ENCODE results near the gene ATG14.
"Not testable (repeated sequence)": the region's sequence is repeated elsewhere in the genome, so short reads cannot be mapped to it uniquely, and the experiment has no call there.

ATG14 gene

DNA sequence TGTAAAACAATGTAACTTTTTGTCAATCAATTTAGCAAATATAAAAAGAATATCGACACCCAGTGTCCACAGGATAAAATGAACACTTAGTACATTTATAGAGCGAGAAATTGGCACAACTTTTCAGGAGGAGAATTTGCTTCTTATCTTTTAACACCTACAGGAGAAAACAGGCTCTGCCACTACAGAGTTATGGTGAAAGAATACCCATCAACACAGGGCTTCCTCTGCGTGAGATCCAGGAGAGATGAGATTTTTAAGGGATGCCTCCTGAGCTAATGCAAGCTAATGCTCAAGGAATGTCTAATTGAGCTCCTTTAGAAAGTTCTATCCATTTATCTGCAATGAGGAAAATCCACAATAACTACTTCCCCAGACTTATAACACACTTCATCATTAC, 21.0 kb upstream of the ATG14 start:
- no peak for DNase-seq

DNA sequence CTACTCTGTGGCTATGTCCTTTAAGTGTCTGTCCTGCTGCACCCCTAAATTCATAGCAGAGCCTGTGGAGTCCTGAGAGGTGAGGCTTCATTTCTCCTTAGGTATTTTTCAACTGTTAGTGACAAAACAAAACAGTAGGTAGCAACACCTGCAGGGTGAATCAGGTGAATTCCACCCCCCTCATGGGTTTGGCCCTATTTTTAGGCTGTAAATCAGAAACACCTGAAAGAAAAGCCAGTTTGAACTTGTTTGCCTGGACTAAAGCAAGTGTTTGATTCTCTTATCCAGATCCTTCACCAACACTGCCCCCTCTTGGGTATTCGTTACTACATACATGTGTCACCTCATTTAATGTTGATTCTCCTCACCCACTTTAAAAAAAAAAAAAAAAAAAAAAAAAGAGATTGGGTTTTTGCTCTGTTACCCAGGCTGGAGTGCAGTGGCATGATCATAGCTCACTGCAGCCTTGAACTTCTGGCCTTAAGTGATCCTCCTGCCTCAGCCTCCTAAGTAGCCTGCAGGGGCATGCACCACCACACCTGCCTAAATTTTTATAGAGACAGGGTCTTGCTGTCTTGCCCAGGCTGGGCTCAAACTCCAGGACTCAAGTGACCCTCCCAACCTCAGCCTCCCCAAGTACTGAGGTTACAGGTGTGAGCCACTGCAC, 18.5 kb upstream of the ATG14 start:
- DNase-seq: peak; percentile 92

DNA sequence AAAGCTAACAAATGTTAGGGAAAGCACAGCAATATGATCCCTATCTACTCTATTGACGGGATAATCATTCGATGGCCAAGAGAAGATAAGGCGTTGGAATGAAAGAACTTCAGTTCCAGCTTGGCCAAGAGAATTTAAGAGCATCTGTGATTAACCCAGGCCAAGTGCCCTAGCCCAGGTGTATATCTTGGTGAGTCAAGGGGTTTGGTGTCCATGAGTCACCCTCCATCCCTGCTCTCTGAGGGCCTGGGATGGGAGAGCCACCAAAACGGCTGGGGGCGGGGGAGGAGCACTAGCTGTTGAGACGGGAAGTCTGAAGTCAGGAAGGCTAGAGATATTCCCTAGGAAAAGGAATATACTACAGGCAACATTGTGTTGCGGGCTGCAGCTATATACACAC, 15.8 kb upstream of the ATG14 start:
- no peak for DNase-seq

DNA sequence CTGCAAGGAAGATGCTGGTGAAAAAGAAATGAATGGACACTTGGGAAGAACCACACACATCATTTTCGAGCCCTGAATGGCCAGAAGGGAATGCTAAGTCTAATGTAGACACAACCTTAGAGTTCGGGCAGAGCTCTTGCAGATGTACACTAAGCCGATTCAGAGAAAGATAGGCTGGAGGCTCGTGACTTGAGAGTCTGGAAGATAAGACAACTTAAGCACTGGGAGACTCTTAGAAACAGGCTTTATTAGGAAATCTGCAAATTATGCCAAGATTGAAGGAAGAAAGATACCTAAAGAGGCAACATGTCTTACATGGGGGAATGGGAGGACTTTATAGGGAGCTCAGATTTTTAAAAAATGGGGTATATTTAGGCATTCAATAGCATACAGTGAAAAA, 15.3 kb upstream of the ATG14 start:
- DNase-seq: no peak

DNA sequence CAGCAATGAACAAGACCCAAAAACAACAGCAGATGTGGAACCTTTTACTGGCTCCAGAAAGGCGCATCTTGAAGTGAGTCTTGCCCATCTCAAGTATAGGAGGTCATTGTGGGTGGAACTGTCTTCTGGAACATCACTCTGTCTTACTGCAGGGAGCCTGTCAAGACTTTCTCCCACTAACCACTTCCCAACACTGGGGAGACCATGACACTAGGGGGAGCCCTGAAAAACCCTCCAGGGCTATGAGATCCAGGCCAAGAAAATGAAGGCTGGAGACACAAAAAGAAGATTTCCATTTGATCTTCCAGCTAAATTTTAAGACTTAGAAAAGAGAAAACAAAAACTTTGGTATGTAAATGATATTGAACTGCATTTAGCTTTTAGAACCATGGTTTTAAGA, 13.5 kb upstream of the ATG14 start:
- DNase-seq: no peak

DNA sequence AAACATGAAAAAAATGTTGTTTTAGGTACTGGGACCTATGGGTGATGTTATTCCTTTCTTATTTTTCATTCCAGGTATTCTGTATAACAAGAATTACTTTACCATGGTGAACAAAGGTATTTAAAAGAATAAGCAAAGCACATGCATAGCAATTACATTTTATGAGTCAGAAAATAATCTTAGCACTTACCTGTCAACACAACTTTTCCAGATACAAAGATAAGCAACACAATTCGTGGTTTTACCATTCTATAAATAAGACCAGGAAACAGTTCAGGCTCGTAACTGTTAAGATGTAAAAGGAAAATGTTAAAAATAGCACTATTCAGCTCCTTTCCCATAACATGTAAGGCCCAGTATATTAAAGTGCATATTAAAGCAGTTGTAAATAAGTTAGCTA, 12.3 kb upstream of the ATG14 start:
- DNase-seq: no peak

DNA sequence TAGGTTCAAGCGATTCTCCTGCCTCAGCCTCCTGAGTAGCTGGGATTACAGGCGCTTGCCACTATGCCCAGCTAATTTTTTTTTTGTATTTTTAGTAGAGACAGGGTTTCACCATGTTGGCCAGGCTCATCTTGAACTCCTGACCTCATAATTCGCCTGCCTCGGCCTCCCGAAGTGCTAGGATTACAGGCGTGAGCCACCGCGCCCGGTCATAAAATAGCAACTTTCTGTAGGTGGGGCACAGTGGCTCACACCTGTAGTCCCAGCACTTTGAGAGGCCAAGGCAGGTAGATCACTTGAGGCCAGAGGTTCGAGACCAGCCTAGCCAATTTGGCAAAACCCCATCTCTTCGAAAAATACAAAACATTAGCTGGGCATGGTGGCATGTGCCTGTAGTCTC, 10.7 kb upstream of the ATG14 start:
- DNase-seq: not testable (repeated sequence)

DNA sequence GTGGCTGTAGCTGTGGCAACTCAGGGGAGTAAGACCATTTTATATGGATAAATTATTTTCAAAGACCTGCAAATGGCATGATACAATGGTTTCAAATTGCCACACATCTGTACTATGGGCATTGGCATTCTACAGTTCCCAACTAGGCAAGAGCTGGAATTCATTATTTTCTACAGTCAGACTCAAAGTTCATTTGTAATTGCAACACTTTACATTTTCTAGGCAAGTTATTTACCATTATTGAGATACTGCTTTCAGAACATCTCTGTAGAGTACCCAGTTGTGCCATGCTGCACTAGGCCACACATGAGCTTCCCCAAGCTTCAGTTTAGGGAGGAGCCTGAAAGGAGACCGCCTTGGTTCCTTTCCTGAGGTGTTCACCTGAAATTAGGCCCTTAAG, 8.0 kb upstream of the ATG14 start:
- DNase-seq: no peak

DNA sequence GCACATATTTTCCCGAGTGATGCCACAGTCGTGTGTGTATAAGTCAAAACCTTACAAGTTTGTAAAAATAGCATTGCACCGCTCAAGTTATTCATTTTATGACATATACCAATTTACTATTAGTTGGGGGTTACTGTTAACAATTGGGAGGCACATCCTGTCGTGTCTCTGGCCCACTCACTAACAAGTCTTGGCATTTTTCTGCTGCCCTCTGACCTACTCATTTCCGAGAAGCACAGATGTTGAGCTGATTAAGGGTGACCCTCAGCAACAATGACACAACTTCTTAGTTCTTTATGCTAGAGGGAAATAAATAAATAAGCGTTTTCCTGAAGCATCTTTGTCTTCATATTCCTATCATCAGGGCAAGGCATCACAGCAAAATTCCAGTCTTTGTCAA, 6.8 kb upstream of the ATG14 start:
- no peak for DNase-seq

DNA sequence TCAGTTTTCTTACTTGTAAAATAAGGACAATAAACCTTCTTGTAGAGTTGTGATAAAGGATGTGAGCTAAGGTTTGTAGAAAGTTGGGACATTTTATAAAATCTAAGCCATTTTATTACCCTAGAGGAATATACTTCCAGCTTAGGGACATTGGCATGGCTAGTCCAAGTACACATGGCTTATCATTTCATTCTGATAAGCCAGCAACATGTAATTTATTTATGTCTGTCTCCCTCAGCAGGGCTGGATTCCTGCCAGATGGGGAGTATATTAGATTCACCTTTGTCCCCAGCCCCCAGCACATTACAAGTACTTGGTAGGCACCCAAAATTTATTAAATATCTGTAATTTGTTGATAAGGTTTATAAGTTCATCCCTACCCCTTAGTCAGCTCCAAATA, 6.3 kb upstream of the ATG14 start:
- peak; percentile 27 for DNase-seq

DNA sequence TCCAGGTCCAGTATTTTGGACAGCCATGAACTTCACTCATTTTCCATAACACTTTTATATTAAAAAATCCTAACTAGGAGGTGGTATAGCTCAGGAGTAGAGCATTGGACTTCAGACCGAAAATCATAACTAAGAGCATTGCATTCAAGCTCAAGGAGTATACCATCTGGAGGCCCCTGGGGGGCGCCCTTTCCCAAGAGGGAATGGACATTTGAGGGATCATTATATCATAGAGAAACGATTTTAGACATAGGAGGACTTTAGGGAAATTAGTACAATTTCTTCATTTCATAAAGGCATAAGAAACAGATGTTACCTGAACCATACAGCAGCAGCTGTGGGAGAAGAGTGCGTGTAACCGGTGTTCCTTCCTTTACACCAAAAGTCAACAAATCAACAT, 5.2 kb upstream of the ATG14 start:
- DNase-seq: peak; percentile 65

DNA sequence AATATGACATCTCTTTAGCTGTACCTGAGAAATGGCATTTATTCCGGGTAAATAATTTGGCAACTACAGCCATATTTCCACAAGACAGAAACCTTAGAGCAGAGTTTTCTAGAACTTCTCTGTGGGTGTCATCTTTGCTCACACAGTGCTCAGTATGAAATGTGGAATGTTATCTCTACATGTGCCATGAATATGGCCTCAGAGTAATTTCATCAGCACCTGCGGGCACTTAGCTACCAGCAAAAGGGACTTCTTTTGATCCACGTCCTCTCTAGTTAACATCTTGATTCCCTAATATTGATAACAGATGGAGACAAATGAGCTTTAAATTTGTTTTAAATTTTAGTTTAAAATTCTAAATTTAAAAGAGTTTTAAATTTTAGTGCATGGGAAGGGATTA, 2.9 kb upstream of the ATG14 start:
- no peak for DNase-seq

DNA sequence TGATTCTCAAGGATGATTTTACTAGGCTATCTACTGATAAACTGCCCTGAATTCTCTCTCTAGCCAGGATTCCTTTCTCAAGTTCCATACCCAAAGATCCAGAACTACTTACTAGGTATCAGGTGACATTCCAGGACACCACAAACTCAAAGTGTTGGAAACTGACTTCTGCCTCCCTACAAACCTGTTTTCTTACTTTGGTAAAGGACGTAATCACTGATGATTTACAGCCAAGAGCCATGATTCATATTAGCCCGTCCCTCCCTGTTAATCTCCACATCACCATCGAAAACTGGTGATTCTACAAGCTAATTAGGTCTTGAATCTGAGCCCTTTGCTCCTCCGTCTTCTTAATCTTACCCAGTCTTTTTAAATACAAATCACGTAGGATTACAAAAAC, 1.0 kb upstream of the ATG14 start:
- DNase-seq: no peak

DNA sequence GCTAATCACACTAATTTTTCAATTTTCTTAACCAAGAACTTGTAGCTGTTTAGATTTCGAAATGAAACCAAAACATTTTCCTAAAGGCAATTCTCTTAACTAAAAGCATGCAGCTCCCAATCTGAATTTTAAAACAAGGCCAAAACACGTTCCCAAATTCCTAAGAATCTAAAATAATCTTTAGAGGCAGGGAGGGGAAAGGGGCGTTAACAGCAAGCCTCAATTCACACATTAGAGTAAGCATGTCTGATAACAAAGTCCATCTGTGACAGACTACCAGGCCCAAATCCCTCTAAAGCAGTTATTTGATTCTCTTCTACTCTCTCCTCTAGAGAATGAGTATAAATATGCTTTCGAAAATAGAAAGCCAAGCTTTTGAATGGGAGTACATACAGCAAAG, 754 bp downstream of the ATG14 start:
- DNase-seq: no peak

DNA sequence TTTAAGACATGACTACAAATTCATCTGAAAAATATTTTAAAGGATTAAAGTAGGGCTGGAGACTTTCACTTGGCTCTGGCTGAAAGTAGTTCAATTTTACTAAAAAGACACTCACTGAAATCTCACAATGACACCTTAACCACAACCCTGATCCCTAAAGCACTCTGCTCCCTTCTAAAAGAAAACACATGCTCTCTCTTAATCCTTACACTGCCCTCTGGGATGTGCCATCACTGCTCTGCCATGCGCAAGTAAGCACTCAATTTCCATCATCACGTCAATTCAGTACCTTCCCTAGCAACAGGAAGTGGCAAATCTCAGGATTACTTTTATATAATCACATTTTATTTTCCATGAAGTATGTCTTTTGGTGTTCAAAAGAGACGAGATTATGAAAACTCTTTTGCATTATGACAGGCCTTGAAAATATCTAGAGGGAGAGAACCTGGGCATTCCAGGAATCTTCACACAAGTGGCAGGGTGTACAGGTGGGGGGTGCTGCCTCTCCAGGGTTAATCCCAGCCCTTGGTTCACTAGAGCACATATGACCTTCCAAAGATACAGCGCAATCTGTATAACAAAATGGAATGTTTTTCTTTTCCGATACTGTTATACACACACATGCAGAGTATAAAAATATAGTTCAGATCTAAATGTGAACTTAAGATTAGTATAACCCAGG, 7.3 kb downstream of the ATG14 start:
- no peak for DNase-seq

DNA sequence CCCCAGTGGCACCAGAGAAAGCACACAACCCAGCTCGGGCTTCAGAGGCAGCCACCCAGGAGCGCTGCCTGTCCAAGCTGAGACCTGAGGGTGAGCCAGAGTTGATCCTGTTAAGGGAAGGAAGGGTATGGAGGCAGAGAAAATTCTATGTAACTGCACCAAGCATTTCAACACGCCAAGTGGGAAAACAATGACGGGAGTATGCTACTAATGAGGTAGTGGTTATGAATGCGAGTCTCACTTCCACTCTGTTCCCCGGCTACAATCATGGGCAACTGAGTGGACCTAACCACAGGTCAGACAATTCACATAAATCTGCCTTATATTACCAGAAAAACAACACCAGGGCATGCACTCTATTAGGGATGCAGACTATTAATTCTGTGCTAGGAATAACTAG, 9.9 kb downstream of the ATG14 start:
- DNase-seq: no peak

DNA sequence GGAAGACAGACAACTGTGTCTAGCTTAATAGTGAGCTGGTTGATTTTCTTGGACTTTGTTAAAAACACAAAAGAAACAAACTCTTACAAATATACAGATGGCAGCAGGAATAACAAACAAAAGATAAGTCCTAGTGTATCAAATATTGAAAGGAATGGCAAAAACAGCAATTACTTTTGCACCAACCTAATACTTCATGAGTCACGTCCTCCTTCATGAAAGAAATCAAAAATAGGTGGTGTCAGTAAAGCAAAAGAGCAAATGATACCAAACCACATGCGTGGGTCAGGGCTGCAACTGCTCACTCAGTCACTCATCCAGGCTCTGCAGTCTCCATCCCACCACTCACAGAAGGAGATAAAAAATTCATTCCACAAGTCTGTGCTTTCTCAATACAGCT, 11.8 kb downstream of the ATG14 start:
- no peak for DNase-seq

DNA sequence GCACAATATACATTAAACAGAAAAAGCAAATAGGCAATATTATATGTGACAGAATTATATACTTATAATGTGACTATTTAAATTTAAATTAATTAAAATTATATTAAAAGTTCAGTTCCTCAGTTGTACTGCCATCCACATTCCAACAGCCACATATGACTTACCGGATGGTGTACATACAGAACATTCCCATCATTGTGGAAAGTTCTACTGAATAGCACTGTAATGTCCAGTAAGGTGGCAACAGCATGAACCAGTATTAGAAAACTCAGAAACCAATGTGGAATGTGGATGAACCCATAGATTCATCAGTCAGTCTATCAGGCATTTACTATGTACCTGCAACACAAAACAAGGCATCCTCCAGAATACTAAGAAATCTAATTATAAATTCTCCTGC, 12.4 kb downstream of the ATG14 start:
- DNase-seq: no peak

DNA sequence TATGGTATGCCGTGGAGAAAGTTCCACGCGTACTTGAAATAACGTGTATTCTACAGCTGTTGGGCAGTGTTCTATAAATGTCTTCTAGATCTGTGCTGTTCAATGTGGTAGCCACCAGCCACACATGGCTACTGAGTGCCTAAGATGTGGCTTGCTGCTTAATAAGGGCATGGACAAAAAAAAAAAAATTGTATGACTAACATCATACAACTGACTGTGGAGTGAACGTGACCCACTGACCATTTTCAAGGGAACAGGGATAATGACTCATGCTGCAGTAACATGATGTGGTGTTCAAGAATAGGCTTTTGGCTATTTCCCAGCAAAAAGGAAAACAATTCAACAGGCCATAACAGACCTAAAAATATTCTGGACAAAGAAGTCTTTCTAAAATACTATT, 13.0 kb downstream of the ATG14 start:
- DNase-seq: no peak

DNA sequence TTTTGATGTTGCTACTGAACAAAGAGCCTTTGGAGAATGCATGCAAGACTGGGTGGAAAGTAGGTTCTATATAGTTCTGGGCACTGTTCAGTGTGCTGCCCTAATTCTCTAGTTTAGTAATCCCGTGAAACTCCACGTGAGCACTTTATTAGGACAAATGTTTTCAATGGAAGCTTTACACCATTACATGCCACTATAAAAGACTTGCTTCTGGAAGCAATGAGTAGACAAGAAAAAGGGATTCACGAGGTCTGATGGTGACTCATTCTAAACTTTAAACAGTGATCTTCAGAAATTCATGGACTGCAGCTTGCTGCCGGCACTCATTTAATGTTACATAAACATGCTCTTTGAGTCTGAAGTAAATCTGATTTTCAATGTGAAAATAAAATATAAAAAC, 22.3 kb downstream of the ATG14 start:
- DNase-seq: no peak

DNA sequence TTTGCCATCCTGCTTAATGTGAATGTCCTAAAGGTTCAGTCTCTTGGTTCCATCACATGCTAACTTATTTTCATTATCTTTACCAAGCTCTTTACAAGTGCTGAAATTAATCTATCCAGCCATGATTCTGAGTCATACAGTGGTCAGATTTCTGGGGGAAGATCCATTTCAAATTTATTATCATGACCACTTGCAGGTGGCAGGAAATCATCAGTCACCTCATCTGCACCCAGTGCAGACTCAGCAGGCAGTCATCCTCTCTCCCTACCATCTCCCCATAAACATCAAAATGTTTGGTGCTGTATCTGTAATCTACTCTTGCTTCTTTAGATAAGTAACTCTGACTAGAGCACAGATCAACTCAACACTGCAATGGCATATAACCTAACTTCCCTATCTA, 23.5 kb downstream of the ATG14 start:
- DNase-seq: peak; percentile 62

DNA sequence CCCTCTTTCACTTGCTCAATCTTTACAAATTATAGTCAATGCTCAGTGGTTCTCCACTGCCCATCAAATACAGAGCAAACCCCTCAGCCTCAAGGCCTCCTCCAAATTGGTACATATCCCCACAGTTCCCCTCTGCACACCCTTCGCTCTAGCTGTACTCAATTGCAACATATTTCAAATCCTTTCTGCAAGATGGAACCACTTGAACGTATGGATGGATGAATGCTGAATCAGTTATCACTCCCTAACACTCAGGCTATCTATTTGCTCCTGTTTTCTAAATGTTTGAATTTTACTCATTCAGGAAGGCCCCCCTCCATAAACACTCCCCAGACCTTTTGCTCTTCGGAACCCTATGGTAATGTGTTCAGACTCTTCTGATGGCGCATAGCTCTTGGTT, 24.5 kb downstream of the ATG14 start:
- DNase-seq: no peak

DNA sequence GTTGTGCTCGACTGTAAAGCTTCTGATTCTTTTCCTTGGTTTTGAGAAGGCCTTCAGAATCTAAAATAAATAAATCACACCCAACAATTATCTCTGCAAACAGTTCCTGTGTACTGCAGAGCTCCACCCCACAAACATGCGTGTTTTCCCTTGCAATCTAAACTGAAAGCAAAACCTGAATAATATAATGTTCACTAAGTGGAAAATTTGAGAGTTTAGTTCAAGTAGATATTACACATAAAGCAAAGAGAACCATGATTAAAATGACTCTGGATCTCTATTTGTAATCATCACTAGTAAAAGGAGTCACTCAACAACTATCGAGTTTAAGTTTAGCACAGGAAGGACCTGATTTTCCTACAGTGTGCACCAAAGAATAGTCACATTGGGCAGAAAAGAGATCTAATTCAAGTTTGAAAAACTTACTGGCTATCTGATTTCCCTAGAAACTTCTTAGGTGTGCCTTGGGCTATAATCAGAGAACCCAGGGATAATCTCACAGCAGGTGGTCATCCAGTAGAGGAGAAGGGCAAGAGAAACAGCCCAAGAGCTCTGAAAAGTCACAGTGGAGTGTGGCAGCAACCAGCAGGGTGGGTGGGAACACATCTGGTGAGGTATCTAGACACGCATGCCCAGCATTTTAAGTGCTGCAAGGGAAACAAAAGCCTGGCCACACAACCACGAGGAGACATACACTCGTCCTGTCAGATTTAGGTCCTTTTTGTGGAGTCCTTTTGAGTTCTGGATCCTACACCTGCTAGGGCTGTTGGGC, 25.4 kb downstream of the ATG14 start:
- DNase-seq: peak; percentile 42

DNA sequence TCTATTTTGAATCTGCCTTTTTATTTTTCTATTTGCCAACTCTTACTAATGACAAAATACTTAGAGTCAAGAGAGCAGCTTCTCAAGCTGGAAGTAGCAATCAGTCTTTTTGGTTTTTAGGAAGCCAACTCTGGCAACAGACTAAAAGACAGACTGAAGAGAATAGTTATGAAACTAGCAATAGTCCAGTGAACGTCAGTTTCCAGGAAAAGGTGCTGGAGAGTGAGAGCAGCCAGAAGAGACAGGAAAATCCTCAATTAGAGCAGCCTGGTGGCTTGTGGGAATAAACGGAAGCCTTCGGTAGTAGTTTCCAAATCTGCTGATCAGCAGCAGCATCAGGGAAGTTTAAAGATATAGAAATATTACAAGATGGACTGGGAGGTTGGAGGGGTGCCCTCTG, 27.1 kb downstream of the ATG14 start:
- no peak for DNase-seq
